ENCODE results near the gene SH2B2. TPM values are rescaled to one million over a fixed set of nuclear protein-coding genes. Genes with fewer than 3 reads are reported as not detected.
A peak's percentile ranks its signal among the peaks of the same experiment; 100 is the strongest.

The SH2B2 gene
- total RNA-seq, 1 donor from 2014 or later, result 32.1 TPM

- ATAC-seq (ENCODE audit: low read depth) (no peak), DNase-seq (no peak)
- Mint-ChIP-seq H3K27ac (peak overlapping the region; percentile 50), H3K4me1 (peaks cover 89% of the 10 kb centered on the region), H3K27me3 (no peaks in the 10 kb centered on the region), H3K4me3 (no peak overlapping the region), H3K9me3 (no peaks in the 10 kb centered on the region), H3K36me3 (ENCODE audit: low read depth) (peaks cover 20% of the 10 kb centered on the region)
- POLR2A ChIA-PET, result interaction anchor here (1.3 to 4.1 kb wide), 3 partner anchors 10 to 102 kb away, joined by 4 to 18 read pairs (median 12); partner anchors contain the start of gene PRKRIP1
- TF ChIP-seq, protein P1, sequence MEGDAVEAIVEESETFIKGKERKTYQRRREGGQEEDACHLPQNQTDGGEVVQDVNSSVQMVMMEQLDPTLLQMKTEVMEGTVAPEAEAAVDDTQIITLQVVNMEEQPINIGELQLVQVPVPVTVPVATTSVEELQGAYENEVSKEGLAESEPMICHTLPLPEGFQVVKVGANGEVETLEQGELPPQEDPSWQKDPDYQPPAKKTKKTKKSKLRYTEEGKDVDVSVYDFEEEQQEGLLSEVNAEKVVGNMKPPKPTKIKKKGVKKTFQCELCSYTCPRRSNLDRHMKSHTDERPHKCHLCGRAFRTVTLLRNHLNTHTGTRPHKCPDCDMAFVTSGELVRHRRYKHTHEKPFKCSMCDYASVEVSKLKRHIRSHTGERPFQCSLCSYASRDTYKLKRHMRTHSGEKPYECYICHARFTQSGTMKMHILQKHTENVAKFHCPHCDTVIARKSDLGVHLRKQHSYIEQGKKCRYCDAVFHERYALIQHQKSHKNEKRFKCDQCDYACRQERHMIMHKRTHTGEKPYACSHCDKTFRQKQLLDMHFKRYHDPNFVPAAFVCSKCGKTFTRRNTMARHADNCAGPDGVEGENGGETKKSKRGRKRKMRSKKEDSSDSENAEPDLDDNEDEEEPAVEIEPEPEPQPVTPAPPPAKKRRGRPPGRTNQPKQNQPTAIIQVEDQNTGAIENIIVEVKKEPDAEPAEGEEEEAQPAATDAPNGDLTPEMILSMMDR (IDR thresholded peaks at IDR 0.05), result no peak
- CTCF ChIA-PET, result interaction anchor here (1.3 kb wide), 1 partner anchor 97 kb away, joined by 4 read pairs; no protein-coding TSS in a partner anchor
- intact Hi-C loops (cut with micrococcal nuclease), result no loop called here
Observed at GRCh38 chr7:102294589-102294988, 7.9 kb downstream of the SH2B2 start.

DNA sequence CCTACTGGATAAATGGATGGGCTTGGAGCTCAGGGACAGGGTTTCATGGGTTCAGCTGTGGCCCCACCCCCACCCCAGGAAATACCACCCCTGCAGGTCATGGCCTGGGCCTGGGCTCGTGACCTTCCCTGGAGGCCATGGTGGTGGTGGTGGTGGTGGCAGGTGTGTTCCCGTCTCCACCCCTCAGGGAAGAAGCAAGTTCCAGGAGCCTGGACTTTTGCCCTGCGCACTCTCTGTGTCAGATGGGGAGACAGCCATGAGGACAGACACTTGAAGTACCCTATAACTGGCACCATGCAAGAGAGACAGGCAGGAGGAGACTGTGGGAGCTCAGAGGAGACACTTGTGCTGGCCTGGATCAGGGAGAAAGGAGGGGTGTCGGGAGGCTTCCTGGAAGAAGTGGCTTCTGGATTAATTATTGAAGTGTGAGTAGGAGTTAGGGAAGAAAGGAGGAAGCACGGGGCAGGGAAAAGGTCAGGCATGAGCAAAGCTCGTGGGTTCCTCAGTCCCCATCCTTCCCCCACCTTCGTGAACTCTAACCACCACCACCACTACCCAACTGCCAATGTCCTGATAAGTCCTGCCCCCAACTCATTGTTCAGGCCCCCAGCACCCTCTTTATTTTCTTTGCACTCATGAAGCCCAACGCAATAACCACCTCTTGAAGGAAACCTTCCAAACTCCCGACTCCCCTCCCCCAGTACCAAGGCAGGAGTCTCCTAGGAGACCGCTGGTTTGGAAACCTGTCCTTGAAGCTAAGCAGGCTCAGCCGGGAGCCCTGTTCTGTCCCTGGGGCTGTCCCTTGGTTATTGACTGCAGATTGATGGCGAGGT lies 8.9 kb downstream of the SH2B2 start:
- ATAC-seq (ENCODE audit: low read depth), result no peak
- no peaks in the 10 kb centered on the region for H3K27me3 Mint-ChIP-seq
- H3K9me3 Mint-ChIP-seq, result no peaks in the 10 kb centered on the region
- ChIA-PET CTCF (interaction anchor here (1.4 kb wide), 1 partner anchor 8 kb away, joined by 3 read pairs; no protein-coding TSS in a partner anchor), POLR2A (interaction anchor here (1.3 to 4.1 kb wide), 3 partner anchors 9 to 11 kb away, joined by 3 to 18 read pairs (median 12); no protein-coding TSS in a partner anchor)
- peaks cover 85% of the 10 kb centered on the region for H3K4me1 Mint-ChIP-seq
- DNase-seq, result no peak
- peaks cover 24% of the 10 kb centered on the region for H3K36me3 Mint-ChIP-seq (ENCODE audit: low read depth)
- TF ChIP-seq, protein P1 (IDR thresholded peaks at IDR 0.05), result no peak
- intact Hi-C loops (cut with micrococcal nuclease), result no loop called here
- no peak overlapping the region for H3K4me3 Mint-ChIP-seq
- H3K27ac Mint-ChIP-seq, result peak overlapping the region; percentile 73

GRCh38 chr7:102296179-102296438 lies 9.4 kb downstream of the SH2B2 start:
- ATAC-seq (ENCODE audit: low read depth), result no peak
- no peak for DNase-seq
- TF ChIP-seq, protein P1 (IDR thresholded peaks at IDR 0.05), result no peak
- no peak overlapping the region for H3K4me3 Mint-ChIP-seq
- H3K27me3 Mint-ChIP-seq, result no peaks in the 10 kb centered on the region
- H3K9me3 Mint-ChIP-seq, result no peaks in the 10 kb centered on the region
- peaks cover 25% of the 10 kb centered on the region for H3K36me3 Mint-ChIP-seq (ENCODE audit: low read depth)
- H3K27ac Mint-ChIP-seq, result peak overlapping the region; percentile 73
- intact Hi-C loops (cut with micrococcal nuclease), result no loop called here
- ChIA-PET POLR2A (interaction anchor here (1.3 to 4.1 kb wide), 4 partner anchors 8 to 11 kb away, joined by 3 to 18 read pairs (median 8); partner anchors contain the start of gene SH2B2), CTCF (interaction anchor here (1.4 kb wide), 1 partner anchor 8 kb away, joined by 3 read pairs; no protein-coding TSS in a partner anchor)
- peaks cover 79% of the 10 kb centered on the region for H3K4me1 Mint-ChIP-seq

- H3K27me3 Mint-ChIP-seq, result no peaks in the 10 kb centered on the region
- no peaks in the 10 kb centered on the region for H3K9me3 Mint-ChIP-seq
- peak overlapping the region; percentile 73 for H3K27ac Mint-ChIP-seq
- intact Hi-C loops (cut with micrococcal nuclease), result no loop called here
- CTCF ChIA-PET, result interaction anchor here (1.4 kb wide), 1 partner anchor 9 kb away, joined by 3 read pairs; no protein-coding TSS in a partner anchor
- H3K36me3 Mint-ChIP-seq (ENCODE audit: low read depth), result peaks cover 29% of the 10 kb centered on the region
- TF ChIP-seq, protein P1 (IDR thresholded peaks at IDR 0.05), result no peak
- no peak overlapping the region for H3K4me3 Mint-ChIP-seq
- H3K4me1 Mint-ChIP-seq, result peaks cover 79% of the 10 kb centered on the region
- ATAC-seq (ENCODE audit: low read depth) (no peak), DNase-seq (no peak)
- POLR2A ChIA-PET, result interaction anchor here (1.3 to 2.9 kb wide), 3 partner anchors 8 to 12 kb away, joined by 3 to 12 read pairs (median 5); partner anchors contain the start of gene SH2B2
Observed at GRCh38 chr7:102296514-102296913, 9.8 kb downstream of the SH2B2 start.

Data from activated B cell treated with CpG ODN at 0.5 μM for 24 hours (primary cell).